ENCODE measurements around the gene EXOC3L1.

The EXOC3L1 gene

GRCh38 chr16:67184453-67184994, 5.4 kb downstream of the EXOC3L1 start:
- no peak for DNase-seq (ENCODE audit: insufficient read length, low spot score)
- peak; percentile 23 for FAIRE-seq

- FAIRE-seq (peak; percentile 100), DNase-seq (ENCODE audit: insufficient read length, low spot score) (peak; percentile 100)
These were observed 6.1 kb downstream of the EXOC3L1 start, which contains the start of gene MATCAP1 for GRCh38 chr16:67183627-67184452. TSS of gene MATCAP1 (minus strand) at chr16:67183963. CDS start at chr16:67180610, 3,353 bp downstream.

DNA sequence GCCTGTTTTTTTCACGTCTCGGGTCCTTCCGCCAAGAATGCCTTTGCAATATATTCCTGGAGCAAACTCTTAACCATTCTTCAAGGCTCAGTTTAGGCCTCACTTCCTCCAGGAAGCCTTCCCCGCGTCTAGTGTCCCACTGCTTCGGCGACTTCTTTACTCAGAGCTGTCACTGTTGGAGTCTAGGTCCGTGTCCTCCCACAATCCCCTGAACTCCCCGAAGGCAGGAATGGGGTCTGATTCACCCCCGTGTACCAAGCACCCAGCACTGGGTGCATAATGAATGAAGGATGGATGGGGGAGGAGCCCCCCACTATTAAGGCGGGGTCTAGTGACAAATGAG, 6.7 kb downstream of the EXOC3L1 start:
- FAIRE-seq (no peak), DNase-seq (ENCODE audit: insufficient read length, low spot score) (no peak)

DNA sequence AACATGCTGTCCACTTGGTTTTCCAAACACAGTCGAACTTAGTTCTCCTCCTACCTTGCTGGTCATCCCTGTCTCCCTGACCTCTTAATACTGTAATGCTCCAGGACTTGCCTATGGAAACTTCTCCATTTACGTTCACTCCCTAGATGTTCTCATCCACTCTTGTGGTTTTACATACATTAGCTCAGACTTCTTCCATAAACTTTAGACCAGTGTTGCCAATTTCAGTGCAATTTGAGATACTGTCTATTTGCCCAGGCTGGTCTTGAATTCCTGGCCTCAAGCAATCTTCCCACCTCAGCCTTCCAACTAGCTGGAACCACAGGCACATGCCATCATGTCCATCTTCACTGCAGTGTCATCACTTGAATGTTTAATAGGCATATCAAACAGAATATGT, 7.6 kb downstream of the EXOC3L1 start:
- DNase-seq (ENCODE audit: insufficient read length, low spot score) (no peak), FAIRE-seq (no peak)

GRCh38 chr16:67181346-67181745, 8.6 kb downstream of the EXOC3L1 start:
- DNase-seq (ENCODE audit: insufficient read length, low spot score) (no peak), FAIRE-seq (no peak)

DNA sequence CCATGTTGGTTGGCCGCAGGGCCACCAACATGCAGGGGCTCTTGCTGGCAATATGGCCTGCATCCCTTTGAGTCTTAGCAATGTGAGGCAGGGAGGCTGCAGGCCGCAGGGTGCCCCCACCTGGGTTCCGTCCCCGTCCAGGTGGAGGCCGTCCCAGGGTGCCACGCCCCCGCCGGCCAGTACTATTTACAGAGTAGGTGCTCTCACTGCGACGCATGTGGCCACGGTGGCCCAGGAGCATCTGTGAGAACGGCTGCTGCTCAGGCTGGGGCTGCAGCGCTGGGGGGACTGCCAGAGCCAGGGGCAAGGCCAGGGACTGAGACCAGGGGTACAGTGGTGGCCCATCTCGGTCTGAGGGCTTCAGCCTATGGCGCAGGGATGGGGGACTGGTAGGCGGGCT, 9.8 kb downstream of the EXOC3L1 start:
- no peak for DNase-seq (ENCODE audit: insufficient read length, low spot score)
- FAIRE-seq = no peak

DNA sequence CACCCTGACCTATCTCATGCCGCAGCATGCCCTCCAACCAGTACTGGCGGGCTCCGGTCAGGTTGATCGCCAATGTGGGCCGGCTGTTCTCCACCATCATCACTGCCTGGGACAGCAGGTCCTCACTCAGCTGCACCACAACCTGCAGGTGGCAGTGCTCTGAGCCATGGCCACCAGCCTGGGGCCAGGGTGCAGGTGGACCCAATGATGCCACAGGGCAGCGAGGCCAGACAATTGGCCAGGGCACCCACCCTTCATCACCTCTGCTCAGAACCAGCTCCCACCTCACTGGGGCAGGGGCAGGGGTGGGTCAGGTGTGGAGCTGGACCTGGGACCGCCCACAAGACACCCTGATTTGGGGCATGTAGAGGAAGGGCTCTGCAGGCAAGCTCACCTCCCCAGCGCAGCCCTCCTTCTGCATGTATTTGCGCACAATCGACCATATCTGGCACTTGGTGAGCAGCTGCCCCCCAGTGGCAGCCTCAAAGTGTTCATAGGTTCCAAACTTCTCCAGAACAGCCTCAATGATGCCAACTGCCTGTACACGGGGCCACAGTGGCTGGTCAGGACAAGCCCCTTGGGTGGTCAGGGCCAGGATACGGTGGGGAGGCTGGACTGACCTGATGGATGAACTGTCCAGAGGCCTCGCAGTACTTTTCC, 10.4 kb downstream of the EXOC3L1 start:
- no peak for DNase-seq (ENCODE audit: insufficient read length, low spot score)

GRCh38 chr16:67177743-67178699, 11.9 kb downstream of the EXOC3L1 start:
- FAIRE-seq (no peak), DNase-seq (ENCODE audit: insufficient read length, low spot score) (no peak)

More for the DNA sequence above, 10.4 kb downstream of the EXOC3L1 start:
- FAIRE-seq = no peak

GRCh38 chr16:67176662-67177061, 13.3 kb downstream of the EXOC3L1 start:
- FAIRE-seq = no peak
- DNase-seq (ENCODE audit: insufficient read length, low spot score) = no peak

- no peak for FAIRE-seq
These were observed 15.2 kb downstream of the EXOC3L1 start for GRCh38 chr16:67174706-67175231.

DNA sequence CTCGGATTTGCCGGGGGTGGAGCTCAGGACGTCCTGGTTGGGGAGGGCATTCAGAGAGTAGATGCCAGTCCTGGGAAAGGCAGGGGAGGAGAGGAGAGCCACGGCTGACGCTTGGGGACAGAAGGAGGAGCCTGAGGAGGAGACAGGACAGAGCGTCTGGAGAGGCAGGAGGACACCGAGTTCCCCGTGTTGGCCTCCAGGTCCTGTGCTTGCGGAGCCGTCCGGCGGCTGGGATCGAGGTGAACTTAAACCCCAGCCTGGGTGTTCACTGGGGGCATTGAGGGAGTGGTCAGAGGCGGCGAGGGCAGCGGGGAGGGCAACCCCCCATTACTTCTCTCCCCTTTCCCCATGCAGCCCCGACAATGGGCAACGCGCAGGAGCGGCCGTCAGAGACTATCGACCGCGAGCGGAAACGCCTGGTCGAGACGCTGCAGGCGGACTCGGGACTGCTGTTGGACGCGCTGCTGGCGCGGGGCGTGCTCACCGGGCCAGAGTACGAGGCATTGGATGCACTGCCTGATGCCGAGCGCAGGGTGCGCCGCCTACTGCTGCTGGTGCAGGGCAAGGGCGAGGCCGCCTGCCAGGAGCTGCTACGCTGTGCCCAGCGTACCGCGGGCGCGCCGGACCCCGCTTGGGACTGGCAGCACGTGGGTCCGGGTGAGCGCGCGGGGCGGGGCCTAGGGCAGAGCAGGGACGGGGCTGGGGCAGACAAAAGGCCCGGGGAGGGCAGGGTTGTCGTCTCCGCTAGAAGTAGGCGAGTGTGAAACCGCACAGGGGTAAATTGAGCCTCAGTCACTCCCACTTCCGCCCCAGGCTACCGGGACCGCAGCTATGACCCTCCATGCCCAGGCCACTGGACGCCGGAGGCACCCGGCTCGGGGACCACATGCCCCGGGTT, 15.9 kb downstream of the EXOC3L1 start:
- no peak for DNase-seq (ENCODE audit: insufficient read length, low spot score)
- FAIRE-seq = no peak

More at GRCh38 chr16:67174706-67175231, 15.2 kb downstream of the EXOC3L1 start:
- DNase-seq (ENCODE audit: insufficient read length, low spot score) = no peak

GRCh38 chr16:67173323-67173722, 16.6 kb downstream of the EXOC3L1 start:
- DNase-seq (ENCODE audit: insufficient read length, low spot score) = no peak
- FAIRE-seq = no peak

DNA sequence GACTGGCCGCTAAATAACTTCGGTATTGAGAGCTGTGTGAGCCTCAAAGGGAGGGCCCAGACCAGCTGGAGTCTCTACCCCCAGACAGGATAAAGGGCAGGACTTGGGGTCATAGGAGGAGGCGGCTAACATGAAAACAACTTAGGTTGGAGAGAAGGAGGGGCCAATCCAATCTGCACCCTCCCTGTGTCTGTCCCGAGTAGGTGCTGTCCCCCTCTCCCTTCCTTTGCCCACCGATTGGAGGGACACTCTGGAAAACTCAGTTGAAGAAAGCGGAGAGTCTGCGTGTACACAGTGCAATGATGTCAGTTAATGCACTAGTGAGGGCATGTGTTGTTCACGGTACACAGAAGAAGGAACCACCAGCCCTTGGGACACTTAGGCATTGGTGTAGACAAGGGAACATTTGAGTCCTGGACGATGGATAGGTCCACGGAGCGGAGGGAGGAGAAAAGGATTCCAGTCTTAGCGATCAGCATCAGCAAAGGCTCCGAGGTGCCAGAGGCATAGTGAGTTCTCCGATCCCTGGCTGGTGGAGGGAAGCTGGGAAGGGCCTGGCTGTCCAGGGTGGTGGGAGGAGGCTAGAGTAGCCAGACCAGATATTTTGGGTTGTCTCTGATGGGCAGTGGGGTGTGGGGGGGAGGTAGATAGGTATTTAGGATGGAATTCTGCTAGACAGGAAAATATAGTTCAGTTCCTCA, 18.8 kb downstream of the EXOC3L1 start:
- DNase-seq (ENCODE audit: insufficient read length, low spot score) = no peak
- FAIRE-seq = no peak

DNA sequence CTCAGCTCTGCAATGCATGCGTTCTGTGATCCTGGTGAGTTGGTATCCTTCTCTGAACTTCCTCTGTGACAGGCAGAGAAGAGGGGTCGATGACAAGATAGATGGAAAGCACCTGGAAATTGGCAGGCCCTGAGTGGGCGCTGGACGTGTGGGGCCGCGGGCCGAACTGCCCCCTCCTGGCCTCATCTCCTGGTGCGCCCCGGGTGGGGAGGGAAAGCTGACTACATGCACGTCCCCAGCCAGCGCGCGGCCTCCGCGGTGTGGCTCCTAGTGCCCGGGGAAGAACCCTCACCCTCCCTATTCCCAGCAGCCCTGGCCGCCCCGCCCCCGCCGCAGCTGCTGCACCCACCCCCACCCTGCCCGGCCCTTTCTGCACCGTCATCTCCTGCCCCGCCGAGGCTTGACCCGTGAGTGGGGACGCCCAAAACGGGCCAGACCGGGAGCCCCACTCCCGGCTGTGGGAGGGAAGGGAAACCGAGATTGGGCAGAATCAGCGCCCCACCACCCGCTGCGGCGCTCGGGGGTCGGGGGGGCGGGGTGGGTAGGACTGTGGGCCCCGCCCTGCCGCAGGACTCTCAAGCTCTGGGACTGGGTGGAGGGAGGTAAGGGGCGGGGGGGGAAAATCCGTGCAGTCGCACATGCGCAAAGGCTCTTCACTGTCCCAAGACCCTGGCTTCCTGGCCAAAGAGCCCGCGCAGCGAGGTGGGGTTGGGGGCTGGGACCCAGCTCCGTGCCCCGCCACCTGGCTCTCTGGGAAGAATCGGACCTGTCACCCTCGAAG, 19.6 kb downstream of the EXOC3L1 start, which contains the start of gene NOL3:
Gene NOL3 (plus strand): TSS at position 371 of the 781 bp plus-strand sequence.
- DNase-seq (ENCODE audit: insufficient read length, low spot score) = peak; percentile 55
- FAIRE-seq = no peak

DNA sequence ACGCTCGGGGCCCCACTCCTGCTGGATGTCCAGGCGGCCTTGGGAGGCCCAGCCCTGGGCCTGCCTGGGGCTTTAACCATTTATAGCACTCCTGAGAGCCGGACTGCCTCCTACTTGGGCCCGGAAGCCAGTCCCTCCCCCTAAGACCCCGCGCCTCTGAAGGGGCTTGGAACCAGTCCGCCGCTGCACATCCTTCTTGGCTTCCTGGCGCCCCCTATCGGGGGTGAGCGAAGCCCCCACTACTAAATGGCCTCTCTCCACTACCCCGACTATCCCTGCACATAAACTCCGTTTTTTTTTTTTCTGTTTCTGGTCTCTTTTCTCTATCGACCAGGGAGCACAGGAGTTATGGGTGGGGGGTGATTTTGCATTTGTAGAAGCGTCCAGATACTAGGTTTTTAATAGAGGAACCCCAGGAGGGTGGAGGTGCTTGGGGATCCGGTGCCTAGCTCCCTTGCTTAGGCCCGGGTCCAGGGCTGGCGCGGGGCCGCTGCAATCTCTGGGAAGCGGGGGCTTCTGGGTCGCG, 20.2 kb downstream of the EXOC3L1 start:
- DNase-seq (ENCODE audit: insufficient read length, low spot score) (no peak), FAIRE-seq (no peak)

DNA sequence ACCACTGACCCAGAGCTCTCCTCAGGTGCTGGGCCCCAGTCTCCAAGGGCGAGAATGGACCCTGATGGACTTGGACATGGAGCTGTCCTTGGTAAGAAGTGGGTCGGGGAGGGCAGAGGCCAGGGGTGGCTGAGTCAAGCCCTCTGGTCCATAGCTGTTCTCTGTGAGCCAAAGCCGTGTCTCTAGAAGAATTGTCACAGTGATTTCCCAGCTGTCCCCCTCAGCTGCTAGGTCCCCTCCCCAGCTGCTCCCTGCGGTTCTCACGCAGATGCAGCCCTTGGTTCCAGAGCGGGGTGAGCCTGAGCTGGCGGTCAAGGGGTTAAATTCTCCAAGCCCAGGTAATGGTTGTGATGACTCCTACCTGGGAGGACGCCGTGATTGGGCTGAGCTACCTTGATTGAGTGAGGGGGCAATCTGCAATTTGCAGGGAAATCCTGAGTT, 20.9 kb downstream of the EXOC3L1 start:
- no peak for FAIRE-seq
- no peak for DNase-seq (ENCODE audit: insufficient read length, low spot score)

GRCh38 chr16:67167588-67167987, 22.3 kb downstream of the EXOC3L1 start:
- FAIRE-seq (no peak), DNase-seq (ENCODE audit: insufficient read length, low spot score) (no peak)

All from GM19239 (cell line).